HG02678 (cell line): ENCODE data around the gene ITK.
"Not testable (repeated sequence)": the region's sequence is repeated elsewhere in the genome, so short reads cannot be mapped to it uniquely, and the experiment has no call there.

Source experiments
- ATAC-seq: cut with Tn5 transposase; IDR thresholded peaks from one replicate; pipeline ENCODE4 v1.9.1; 2021; ENCODE audit warnings: mild to moderate bottlenecking, moderate library complexity; ENCODE audit not compliant: unreplicated experiment

ITK gene

GRCh38 chr5:157205708-157206107, 25.1 kb downstream of the ITK start:
- no peak for ATAC-seq

GRCh38 chr5:157210652-157211051, 30.0 kb downstream of the ITK start:
- ATAC-seq: not testable (repeated sequence)

GRCh38 chr5:157212307-157212706, 31.7 kb downstream of the ITK start:
- no peak for ATAC-seq

DNA sequence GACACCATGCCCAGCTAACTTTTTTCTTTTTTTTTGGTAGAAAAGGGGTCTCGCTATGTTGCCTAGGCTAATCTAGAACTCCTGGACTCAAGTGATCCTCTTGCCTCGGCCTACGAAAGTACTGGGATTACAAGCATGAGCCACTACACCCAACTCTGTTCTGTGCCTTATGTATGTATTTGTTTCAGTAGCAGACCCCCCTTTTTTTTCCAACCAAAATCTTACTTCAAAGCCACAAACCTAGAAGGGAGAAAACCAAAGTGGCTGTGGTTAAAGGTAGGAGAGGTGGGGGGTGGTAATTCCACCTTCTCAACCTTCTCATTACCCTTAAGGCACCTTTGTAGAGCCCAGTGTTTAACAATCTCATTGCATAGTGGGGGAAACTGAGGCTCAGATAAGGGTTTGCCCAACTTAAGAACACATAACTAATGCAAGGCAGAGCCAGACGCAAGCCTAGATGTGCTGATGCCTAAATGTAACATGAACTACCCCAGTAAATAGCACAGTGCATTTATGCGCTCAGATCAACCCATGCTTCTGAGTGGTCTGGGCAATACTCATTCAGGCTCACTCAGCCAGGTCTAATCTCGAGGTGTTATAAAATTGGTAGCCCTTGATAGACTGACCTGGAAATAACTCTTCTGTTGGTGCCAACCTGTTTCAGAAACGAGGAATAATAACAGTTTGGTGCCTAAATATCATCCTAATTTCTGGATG, 33.0 kb downstream of the ITK start:
- no peak for ATAC-seq

DNA sequence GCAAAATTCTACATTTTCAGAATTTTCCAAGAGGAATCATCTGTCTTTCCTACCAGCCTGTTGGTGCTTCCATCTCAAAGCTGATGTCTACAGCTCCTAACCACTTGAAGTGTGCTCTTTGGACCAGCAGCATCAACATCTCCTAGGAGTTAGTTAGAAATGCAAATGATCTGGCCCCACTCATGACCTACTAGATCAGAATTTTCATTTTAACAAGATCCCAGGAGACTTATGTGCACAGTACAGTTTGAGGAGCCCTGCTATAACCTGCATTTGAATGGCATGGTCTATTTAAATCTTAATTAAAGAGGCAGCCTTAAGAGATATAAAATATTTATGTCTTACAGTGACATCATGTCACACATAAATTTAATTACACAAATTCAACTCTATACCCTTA, 33.8 kb downstream of the ITK start:
- no peak for ATAC-seq

DNA sequence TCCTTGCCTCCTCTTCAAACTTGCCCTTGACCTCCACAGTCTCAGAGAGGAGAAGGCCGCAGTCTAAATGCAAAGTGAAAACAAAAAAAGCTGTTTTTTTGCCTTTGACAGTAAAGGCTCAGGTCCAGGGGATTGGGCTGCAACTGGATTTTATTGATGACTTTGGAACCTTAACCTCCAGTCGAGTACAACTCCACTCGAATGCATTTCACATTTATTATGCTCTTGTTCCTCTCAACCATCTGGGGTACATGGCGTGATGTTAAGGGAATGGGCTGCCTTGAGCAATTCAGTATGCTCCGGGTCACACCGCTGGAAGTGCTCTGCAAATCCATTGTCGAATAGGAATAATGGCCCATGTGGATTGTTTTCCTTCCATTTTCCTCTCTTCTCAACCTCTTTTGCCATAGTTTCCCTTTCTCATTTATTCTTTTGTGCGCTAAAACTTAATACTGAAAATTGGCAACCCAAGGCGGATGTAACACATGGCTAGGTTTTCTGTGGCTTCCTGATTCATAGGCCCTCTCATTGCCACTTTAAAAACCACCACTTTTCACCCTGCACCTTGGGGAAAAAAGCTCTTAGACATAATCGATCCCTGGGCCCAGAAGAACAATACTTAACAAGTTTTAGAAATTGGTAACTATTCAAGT, 34.3 kb downstream of the ITK start:
- peak; percentile 47 for ATAC-seq

GRCh38 chr5:157215514-157216167, 35.0 kb downstream of the ITK start:
- ATAC-seq: no peak

GRCh38 chr5:157216391-157217142, 35.9 kb downstream of the ITK start:
- ATAC-seq: no peak

DNA sequence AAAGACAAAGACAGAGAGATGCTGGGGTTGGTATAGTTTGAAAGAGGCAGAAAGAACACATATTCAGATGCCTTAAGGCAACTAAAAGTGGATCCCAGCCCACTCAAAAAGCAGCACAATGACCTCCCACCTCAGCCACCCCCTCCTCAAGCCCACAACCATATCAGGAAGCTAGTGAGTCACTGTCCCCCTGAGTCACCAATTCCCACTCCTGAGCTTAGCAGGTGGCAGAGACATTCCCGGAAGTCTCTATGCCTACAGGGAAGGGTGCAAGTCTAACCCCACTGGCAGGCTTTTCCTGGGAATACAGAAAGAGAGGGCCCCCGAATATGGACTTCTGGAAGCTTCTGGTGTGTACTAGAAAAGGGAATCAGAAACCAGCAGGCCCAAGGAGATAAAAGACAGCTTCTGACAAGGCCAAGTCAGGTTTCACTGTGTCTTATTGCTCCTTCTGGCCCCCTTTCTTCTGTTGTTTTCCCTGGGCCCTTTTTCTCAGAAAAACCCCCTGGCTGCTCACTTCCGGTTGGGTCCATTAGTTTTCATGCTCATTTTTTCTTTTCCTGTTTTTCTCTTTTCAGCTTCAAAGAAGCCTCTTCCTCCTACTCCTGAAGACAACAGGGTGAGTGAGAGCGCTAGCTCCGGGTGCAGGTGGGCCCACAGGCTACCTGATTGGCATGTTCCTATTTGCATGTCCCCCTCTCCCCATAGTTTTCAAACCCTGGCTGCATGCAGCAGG, 36.8 kb downstream of the ITK start:
- ATAC-seq: no peak

DNA sequence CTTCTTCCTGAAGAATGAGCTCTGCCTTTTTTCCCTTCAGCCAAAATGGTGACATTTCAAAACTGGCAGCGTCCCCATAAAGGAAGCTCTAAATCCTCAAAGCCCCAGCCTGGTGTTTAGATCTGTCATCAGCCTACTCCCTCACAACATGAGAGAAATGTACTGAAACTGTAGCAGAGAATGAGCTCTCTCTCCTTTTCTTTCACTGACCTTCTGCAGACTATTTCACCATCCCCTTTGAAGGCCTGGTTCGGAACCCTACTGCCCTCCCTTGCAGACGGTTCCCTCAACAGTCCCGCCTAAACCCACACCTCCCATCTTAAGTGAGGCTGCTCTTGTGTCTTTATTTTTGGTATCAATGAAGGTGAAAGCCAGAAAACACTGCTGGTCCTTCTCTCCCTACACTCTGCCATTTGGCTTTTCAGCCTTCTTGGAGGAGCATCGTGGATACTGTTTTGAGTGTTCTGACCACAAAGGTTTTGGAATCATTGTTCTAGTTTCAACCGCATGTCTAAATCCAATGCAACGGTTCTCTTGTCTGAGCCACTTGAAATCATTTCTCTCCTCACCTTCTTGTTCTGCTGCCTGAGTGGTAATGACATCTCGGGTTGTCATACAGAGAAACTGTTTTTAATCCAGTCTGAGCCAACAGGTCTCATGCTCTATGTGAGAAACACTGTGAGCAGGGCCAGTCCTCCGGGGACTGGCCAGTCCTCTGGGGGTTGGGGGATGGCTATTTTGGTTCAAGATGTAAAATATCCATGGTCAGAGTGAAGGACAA, 39.0 kb downstream of the ITK start:
- ATAC-seq: peak; percentile 57

- ATAC-seq: no peak
Measured at GRCh38 chr5:157221959-157222358, 41.3 kb downstream of the ITK start.

DNA sequence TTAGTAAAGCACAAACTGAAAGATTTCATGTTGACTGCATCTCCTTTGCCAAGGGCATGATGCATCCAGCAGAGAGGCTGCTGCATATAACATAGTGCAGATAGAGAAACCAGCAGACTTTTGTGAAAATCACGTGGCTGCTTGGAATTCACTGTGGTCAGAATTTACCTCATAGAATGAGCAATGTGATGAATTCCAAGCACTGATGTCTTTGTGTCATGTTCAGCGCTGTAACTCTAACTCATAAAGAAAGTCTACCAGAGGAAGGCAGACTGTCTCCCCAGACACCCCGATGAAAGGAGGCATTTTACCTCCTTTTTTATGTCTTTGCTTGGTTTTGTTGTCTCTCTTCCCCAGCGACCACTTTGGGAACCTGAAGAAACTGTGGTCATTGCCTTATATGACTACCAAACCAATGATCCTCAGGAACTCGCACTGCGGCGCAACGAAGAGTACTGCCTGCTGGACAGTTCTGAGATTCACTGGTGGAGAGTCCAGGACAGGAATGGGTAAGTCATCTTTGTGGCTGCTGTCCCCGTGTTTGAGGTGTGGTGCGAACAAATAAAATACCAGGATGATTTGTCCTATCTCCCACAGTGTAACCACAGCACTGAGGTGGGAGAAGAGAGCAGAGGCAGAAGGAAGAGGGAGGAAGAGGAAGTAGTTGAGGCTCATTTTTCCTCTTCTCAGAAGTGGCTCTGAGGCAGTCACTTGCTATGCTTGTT, 42.0 kb downstream of the ITK start:
- no peak for ATAC-seq

DNA sequence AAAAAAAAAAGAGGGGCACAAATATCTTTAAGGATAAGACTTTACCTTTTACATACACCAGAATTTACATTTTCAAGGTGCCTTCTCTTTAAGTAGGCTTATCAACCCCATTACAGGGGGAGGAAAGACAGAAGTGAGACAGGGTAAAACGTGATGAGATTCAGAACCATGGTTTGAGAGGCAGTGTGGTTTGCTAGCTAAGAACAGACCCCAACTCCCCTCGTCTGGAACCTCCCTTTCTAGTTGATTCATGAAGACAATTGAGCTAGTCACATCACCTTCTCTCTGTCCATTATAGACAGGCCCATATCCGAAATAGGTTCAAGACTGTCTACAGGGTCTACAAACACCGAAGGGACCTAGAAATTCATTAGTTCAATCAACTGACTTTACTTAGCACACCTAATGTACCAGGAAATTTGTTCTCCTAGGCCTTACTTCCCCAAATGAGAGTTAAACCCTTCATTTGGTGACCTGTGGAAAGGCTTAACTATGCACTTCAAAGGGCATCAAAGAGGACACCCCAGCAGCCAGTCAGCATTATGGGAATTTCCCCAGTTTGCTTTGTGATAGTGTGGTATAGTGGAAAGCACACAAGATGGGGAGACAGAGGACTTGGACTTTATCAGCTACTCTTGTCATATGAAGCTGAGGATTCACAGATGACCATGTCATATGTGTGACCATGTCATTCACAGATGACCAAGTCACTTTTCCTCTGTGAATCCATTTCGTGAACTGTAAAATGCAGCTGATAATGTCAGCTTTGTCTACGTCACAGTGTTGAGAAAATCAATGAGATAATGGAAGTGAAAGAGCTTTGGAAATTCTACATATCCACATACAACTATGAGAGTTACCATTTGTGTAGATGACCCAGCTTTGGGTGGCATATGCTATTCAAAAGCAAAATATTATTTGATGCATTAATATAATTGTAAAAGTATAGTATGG, 45.1 kb downstream of the ITK start:
- no peak for ATAC-seq

- ATAC-seq: no peak
Measured at GRCh38 chr5:157230610-157231009, 50.0 kb downstream of the ITK start.

DNA sequence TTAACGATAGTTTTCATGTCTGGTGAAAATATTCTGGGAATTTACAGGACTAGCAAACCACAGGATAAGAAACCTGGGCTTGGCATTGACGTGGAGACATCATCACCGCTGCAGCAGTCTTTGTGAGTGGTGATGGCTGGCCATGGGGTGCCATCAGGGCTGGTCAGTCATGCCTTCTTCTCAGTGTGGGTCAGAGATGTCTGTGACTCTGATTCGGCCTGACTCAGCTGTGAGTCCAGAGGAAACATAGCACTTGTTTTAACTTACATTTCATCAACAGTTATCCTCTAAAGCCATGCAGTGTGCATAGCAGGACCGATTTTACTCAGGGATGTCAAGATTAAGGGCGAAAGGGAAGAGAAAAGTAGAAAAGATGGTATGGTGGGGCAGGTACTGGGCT, 52.1 kb downstream of the ITK start:
- no peak for ATAC-seq

DNA sequence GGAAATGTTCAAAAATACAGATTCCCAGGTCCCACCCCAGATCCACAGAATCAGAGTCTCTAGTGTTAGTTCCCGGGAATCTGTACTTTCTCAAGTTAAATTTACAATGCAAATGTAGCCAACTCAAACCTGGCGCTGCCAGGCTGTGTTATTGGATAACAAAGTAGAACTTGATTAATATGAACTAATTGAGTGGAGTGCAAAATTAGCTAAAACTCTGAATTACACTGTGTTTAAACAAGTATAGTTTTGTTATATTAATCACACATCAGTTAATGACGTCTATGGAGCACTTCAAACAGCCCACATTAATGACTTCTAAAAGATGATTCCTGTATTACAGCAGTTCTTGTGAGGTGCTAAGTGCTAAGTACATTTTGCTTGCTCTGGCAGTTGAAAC, 52.9 kb downstream of the ITK start:
- ATAC-seq: no peak

DNA sequence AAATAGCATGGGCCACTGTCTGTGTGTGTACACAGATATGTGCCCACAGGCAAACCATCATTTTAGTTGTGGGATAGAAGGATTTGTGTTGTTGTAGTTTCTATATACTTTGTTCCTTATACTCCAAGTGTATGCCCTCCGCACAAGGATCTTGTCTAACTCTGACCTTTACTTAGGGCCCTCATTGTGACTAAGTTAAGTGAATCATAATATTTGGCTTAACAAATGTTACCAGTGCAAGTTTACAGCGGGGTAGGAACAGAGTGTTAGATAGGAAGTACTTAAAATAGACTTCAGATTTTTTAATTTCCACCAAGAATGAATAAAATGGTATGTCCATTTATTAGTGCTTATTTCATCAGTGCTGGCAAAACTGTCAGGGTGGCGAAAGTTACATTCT, 55.8 kb downstream of the ITK start:
- ATAC-seq: no peak

- no peak for ATAC-seq
Measured at GRCh38 chr5:157241483-157241882, 60.8 kb downstream of the ITK start.
